ENCODE measurements around the gene REEP6. TPM values are rescaled to one million over a fixed set of nuclear protein-coding genes. Genes with fewer than 3 reads are reported as not detected.

Gene REEP6
- total and polyA plus RNA-seq, 2 donors (not counting 3 experiments of a cell fraction or from before 2014, with no cell fraction given), result 1.3 to 1.5 TPM

DNA sequence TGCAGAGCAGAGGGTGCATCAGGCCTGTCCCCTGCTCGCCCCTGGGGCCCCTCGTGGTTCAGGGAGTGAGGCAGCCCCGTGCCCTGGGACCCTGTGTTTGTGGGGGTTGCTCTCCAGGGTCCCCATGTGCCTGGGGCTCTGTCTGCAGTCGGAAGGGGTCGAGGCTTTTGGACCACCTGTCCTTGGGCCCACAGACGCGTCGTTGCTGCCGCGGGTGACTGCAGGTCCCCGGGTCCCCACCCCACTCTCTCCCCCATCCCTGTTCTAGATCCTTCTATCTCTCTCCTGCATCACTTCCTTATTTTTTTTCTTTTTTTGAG lies 2.7 kb upstream of the REEP6 start:
- BruUV-seq (replicated peaks), result no TSS peak
- intact Hi-C loops (cut with micrococcal nuclease) (no loop called here), dilution Hi-C loops (cut with MboI; ENCODE audit: extremely low pct_ligation_motif_present, low sequenced_read_pairs) (no loop called here)
- Histone ChIP-seq H3K4me3 (replicated peaks in 1 of 3; ENCODE audit: insufficient read depth in 1 of 3, low read depth in 1 of 3, low read length in 3 of 3) (no peak overlapping the region), H4K20me1 (replicated peaks; ENCODE audit: control insufficient read depth, extremely low read depth, insufficient read depth, low read length) (no peaks in the 10 kb centered on the region), H3K9me1 (replicated peaks; ENCODE audit: control insufficient read depth, extremely low read depth, insufficient read depth, low read length) (no peaks in the 10 kb centered on the region), H3K9me3 (replicated peaks; ENCODE audit: control insufficient read depth, insufficient read depth, low read length) (no peaks in the 10 kb centered on the region), H3K9ac (replicated peaks; ENCODE audit: extremely low read depth, insufficient read depth, low read length) (no peak overlapping the region), H3K27ac (ENCODE audit: insufficient read depth, low read depth, low read length) (no peak overlapping the region), H3K4me2 (ENCODE audit: insufficient read depth, low read length) (no peak overlapping the region), H3K27me3 (ENCODE audit: control insufficient read depth in 2 of 2, insufficient read depth in 2 of 2, low read length in 2 of 2) (peaks cover 0 to 6% of the 10 kb centered on the region in 2 experiments), H3K4me1 (ENCODE audit: control insufficient read depth, extremely low read depth, insufficient read depth, low read length) (peaks cover 10% of the 10 kb centered on the region), H2AFZ (ENCODE audit: low read depth, low read length) (no peak overlapping the region), H3K79me2 (ENCODE audit: control insufficient read depth, insufficient read depth, low read length) (no peaks in the 10 kb centered on the region), H3K36me3 (ENCODE audit: control insufficient read depth in 2 of 2, extremely low read depth in 1 of 2, insufficient read depth in 2 of 2, low read length in 2 of 2) (no peaks in the 10 kb centered on the region)
- CTCF ChIA-PET, result no interaction called here
- DNase-seq (ENCODE audit: low read depth, low spot score) (no peak), FAIRE-seq (no peak)
- POLR2A ChIA-PET, result no interaction called here
- no peak for TF ChIP-seq FOS (IDR thresholded peaks at IDR 0.05; ENCODE audit: borderline replicate concordance, insufficient read depth, low read length)

DNA sequence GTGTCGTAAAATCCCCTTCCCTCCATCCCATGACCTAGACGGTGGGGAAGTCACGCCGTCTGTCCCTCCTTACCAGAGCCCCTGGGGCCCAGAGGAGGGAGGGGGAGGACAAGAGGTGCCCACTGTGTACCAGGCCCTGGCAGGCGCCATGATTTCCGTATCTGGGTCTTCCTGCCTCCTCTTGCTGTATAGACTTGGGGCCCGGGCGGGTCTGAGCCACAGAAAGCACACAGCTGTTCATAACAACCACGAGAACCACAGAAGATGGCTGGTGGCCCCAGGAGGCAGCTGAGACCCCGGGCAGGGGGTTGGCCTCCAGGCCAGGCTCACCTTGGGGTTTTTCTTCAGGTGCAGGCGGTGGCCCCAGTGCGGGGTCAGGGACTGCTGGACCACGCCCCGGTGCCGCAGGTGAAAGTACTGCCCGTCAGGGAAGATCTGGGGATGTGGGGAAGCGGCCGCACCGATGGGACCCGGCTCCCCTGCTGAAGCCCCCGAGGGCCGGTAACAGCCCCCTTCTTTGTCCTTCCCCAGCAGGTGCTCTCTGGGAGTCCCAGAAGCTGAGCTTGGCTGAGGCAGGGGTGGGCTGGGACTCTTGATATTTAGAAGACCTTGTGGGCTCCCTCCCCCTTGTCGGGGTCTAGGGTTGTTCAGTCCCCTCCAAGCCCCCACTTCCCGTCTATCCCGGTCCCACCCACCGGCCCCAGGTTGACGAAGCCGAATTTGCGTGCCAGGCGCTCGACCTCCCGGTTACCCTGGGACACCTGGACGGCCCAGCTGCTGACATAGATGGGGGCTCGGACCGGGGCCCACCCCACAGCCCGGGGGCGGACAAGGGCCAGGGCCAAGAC lies 1.3 kb upstream of the REEP6 start:
- ChIA-PET CTCF (interaction anchor here (2.0 kb wide), 1 partner anchor 13 kb away, joined by 8 read pairs; no protein-coding TSS in a partner anchor), POLR2A (no interaction called here)

More for the DNA sequence above, 1.3 kb upstream of the REEP6 start:
- peak overlapping the region; percentile 37 for H3K4me2 ChIP-seq (ENCODE audit: insufficient read depth, low read length)
- peak overlapping the region; percentile 9 to 51 (median 11) for H3K4me3 ChIP-seq (replicated peaks in 1 of 3; ENCODE audit: insufficient read depth in 1 of 3, low read depth in 1 of 3, low read length in 3 of 3)
- dilution Hi-C loops (cut with MboI; ENCODE audit: extremely low pct_ligation_motif_present, low sequenced_read_pairs), result no loop called here
- peaks cover 0 to 6% of the 10 kb centered on the region in 2 experiments for H3K27me3 ChIP-seq (ENCODE audit: control insufficient read depth in 2 of 2, insufficient read depth in 2 of 2, low read length in 2 of 2)
- H3K36me3 ChIP-seq (ENCODE audit: control insufficient read depth in 2 of 2, extremely low read depth in 1 of 2, insufficient read depth in 2 of 2, low read length in 2 of 2), result no peaks in the 10 kb centered on the region
- BruUV-seq (replicated peaks), result no TSS peak
- no peak for DNase-seq (ENCODE audit: low read depth, low spot score)
- no peak for TF ChIP-seq JUN (IDR thresholded peaks at IDR 0.05; ENCODE audit: borderline replicate concordance, insufficient read depth, insufficient read length, low read depth)
- TF ChIP-seq GATA2 (IDR thresholded peaks at IDR 0.05; ENCODE audit: insufficient read depth, insufficient read length, low read depth, low read length), result no peak
- TF ChIP-seq CTCF (IDR thresholded peaks at IDR 0.05; ENCODE audit: extremely low read depth in 1 of 2, insufficient read depth in 1 of 2, low read depth in 1 of 2, low read length in 2 of 2), result no peak
- peak; percentile 20 for TF ChIP-seq POLR2A (IDR thresholded peaks at IDR 0.05; ENCODE audit: low read depth, low read length)
- TF ChIP-seq FOS (IDR thresholded peaks at IDR 0.05; ENCODE audit: borderline replicate concordance, insufficient read depth, low read length), result no peak
- TF ChIP-seq MYC (IDR thresholded peaks at IDR 0.05; ENCODE audit: low read depth, low read length), result no peak
- TF ChIP-seq POLR2AphosphoS5 (IDR thresholded peaks at IDR 0.05; ENCODE audit: insufficient read depth, low read depth, low read length), result no peak
- no peak for TF ChIP-seq EZH2 (IDR thresholded peaks at IDR 0.05; ENCODE audit: borderline replicate concordance, low read depth, low read length, severe bottlenecking)
- FAIRE-seq, result no peak
- H4K20me1 ChIP-seq (replicated peaks; ENCODE audit: control insufficient read depth, extremely low read depth, insufficient read depth, low read length), result no peaks in the 10 kb centered on the region
- peaks cover 10% of the 10 kb centered on the region for H3K4me1 ChIP-seq (ENCODE audit: control insufficient read depth, extremely low read depth, insufficient read depth, low read length)
- H3K9me1 ChIP-seq (replicated peaks; ENCODE audit: control insufficient read depth, extremely low read depth, insufficient read depth, low read length), result no peaks in the 10 kb centered on the region
- H3K9ac ChIP-seq (replicated peaks; ENCODE audit: extremely low read depth, insufficient read depth, low read length), result no peak overlapping the region
- H3K79me2 ChIP-seq (ENCODE audit: control insufficient read depth, insufficient read depth, low read length), result no peaks in the 10 kb centered on the region
- no peaks in the 10 kb centered on the region for H3K9me3 ChIP-seq (replicated peaks; ENCODE audit: control insufficient read depth, insufficient read depth, low read length)
- no peak overlapping the region for H3K27ac ChIP-seq (ENCODE audit: insufficient read depth, low read depth, low read length)
- H2AFZ ChIP-seq (ENCODE audit: low read depth, low read length), result peak overlapping the region; percentile 66
- intact Hi-C loops (cut with micrococcal nuclease), result loop anchor here (1.0 to 2.0 kb wide), 2 partner anchors 10 to 19 kb away; partner anchors contain the start of gene C19orf25
